H1 (cell line): ENCODE data around the gene MRPL34. TPM values are rescaled to one million over a fixed set of nuclear protein-coding genes. Genes with fewer than 3 reads are reported as not detected.

ENCODE experiments used
- CTCF ChIP-seq, 3 experiments: IDR thresholded peaks; 1 replicate in 2 of 3; 2 replicates in 1 of 3; pipeline versions ENCODE4 v1.5.1 to v1.6.1; 2011; ENCODE audit warnings: low read length in 3 of 3, mild to moderate bottlenecking in 3 of 3, inconsistent platforms in 2 of 3, low read depth in 1 of 3, moderate library complexity in 1 of 3; ENCODE audit not compliant: insufficient read depth in 1 of 3; ENCODE audit errors: control extremely low read depth in 1 of 3
- polyA plus RNA-seq, 7 experiments: library from polyadenylated mRNA; depleted of rRNA in 3 of 7; stranded (reverse) in 5 of 7; unstranded in 2 of 7; fragments of >200 nt in 5 of 7; fragments of 200-250 nt in 2 of 7; gene quantifications; 1 replicate in 5 of 7; 2 replicates in 1 of 7; 4 replicates in 1 of 7; pipeline versions ENCODE4 v1.2.1 to v1.2.3, GENCODE V29; 2011 to 2013; ENCODE audit warnings: missing spikeins in 2 of 7, mixed read lengths in 2 of 7
- total RNA-seq: library from RNA; stranded (reverse); fragmentation: NEBNext Ultra II Directional; extraction: Animal tissue kit (Norgen Biotek cat#: 25700); gene quantifications from 2 replicates; pipeline ENCODE4 v1.2.1, GENCODE V29; 2021

MRPL34 gene
- total and polyA plus RNA-seq, 2 of the 8 experiments (the other 6 are each of a cell fraction or from before 2014, with no cell fraction given), result 91.9 to 99.6 TPM

GRCh38 chr19:17304386-17305215, 1.1 kb upstream of the MRPL34 start (continued):
- no peak for TF ChIP-seq CTCF (IDR thresholded peaks at IDR 0.05; ENCODE audit: control extremely low read depth in 1 of 3, insufficient read depth in 1 of 3, low read depth in 1 of 3, low read length in 3 of 3)
- TF ChIP-seq, all 59 proteins: peak for 0
